ENCODE results near the gene MYMK.

The MYMK gene

DNA sequence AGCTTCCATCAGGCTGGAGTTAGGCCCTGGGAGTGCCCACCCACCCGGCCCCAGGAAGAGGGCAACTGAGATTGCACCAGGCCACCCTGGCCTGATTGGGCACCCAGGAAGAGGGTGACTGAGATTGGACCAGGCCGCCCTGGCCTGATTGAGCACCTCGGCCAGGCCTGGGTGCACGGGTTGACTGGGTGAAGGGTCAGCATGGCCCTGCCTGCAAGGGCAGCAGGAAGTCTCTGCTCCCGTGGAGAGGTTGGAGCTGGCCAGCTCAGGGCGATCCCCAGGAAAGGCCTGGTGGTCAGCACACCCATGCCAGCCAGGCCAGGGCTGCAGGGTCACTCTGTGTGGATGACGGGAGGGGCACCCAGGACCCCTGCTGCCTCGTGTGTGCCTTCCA is 21.5 kb upstream of the MYMK start:
- Mint-ChIP-seq H3K9me3 (no peaks in the 10 kb centered on the region), H3K36me3 (ENCODE audit: low read depth) (no peaks in the 10 kb centered on the region), H3K4me1 (ENCODE audit: low read depth) (no peaks in the 10 kb centered on the region), H3K27me3 (no peaks in the 10 kb centered on the region), H3K27ac (no peak overlapping the region), H3K4me3 (no peak overlapping the region)
- no peak for DNase-seq

DNA sequence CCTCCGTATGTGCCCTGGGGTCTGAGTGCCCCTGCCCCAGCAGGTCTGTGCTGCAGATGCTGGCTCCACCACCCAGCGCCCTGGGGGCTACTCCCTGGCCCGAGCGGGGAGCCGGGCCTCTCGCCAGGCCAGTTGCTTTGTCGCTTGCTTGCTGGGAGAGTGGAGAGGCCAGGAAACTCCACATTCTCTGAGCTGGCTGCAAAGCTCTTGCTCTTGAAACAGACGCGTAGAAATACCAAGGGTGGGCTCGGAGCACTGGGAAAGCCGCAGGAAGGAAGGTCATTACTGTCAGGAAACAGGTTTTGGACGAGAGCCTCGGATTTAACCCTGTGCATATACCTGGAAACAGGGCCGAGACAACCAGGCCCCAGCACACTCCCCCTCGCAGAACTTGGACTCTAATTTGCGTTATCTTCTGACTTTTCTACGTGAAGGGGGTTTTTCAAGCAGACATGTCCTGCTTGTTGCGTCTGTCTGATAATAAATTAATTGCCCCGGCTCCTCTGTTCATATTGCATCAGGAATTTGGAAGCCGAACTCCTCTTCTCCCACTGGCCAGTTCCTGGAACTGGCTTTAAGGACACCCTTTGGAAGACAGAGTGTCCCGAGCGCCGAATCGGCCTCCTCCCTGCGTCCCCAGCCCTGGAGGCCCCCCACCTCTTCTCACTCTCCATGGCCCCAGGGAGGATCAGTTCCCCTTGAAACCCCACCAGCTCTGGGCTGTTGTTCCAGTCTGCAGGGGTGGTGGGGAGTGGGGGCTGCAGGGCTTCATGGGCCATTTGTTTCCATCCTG is 20.9 kb upstream of the MYMK start:
- no peak overlapping the region for H3K27ac Mint-ChIP-seq
- H3K27me3 Mint-ChIP-seq: no peaks in the 10 kb centered on the region
- H3K9me3 Mint-ChIP-seq: no peaks in the 10 kb centered on the region
- H3K4me3 Mint-ChIP-seq: no peak overlapping the region
- H3K36me3 Mint-ChIP-seq (ENCODE audit: low read depth): no peaks in the 10 kb centered on the region
- no peaks in the 10 kb centered on the region for H3K4me1 Mint-ChIP-seq (ENCODE audit: low read depth)
- no peak for DNase-seq

DNA sequence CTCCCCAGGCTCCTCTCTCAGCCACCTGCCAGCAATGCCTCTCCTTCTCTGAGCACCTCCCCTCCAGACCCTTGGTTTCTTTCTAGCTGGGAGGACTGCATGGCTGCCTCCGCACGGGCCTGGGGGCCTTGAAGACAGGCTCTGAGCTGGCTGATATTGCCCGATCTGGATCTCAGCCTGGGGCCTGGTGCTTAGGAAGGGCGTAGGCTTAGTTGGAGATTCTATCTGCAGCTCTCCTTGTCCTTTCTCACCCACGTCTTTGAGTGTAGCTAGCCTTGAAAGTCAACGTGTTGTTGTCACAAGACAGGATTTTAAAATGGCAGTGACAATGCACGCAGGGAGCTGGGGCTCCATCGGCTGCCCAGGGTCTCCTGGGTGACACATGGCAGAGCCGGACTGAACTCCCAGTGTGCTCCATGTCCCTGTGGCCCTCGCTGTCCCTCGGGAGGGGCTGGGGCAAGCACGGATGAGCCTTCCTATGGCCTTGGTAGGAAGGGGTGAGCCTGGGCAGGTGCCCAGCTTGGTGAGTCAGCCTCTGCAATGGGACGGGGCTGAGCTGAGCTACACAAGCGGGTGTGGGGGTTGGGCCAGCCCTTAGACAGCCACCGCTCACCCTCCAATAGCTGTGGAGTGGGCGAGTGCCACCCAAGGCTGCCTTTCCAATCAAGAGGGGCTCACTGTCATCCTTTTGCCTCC is 19.2 kb upstream of the MYMK start:
- H3K9me3 Mint-ChIP-seq: no peaks in the 10 kb centered on the region
- H3K36me3 Mint-ChIP-seq (ENCODE audit: low read depth): no peaks in the 10 kb centered on the region
- H3K4me1 Mint-ChIP-seq (ENCODE audit: low read depth): peaks cover 4% of the 10 kb centered on the region
- DNase-seq: no peak
- H3K27ac Mint-ChIP-seq: no peak overlapping the region
- H3K4me3 Mint-ChIP-seq: no peak overlapping the region
- H3K27me3 Mint-ChIP-seq: peaks cover 4% of the 10 kb centered on the region

DNA sequence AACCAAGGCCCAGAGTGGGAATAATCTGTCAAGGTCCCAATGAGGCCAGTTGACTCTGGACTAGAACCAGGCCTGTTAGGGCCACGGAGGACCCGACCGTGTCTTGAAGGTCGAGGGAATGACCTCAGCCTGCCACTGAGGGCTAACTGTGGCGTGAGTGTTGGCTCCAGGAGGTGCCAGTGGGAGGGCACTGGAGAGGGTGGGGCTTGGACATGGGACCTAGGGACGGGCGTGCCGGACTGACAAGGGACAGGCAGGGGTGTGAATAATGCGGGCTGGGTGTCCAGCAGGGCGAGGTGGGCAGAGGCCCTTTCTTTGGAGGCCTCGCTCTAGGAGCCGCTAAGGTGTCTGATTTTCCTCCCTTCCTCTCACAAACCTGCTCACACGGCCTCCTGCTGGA is 17.2 kb upstream of the MYMK start:
- no peak overlapping the region for H3K4me3 Mint-ChIP-seq
- no peaks in the 10 kb centered on the region for H3K36me3 Mint-ChIP-seq (ENCODE audit: low read depth)
- no peaks in the 10 kb centered on the region for H3K9me3 Mint-ChIP-seq
- H3K4me1 Mint-ChIP-seq (ENCODE audit: low read depth): peaks cover 4% of the 10 kb centered on the region
- no peak overlapping the region for H3K27ac Mint-ChIP-seq
- DNase-seq: no peak
- H3K27me3 Mint-ChIP-seq: peaks cover 6% of the 10 kb centered on the region

DNA sequence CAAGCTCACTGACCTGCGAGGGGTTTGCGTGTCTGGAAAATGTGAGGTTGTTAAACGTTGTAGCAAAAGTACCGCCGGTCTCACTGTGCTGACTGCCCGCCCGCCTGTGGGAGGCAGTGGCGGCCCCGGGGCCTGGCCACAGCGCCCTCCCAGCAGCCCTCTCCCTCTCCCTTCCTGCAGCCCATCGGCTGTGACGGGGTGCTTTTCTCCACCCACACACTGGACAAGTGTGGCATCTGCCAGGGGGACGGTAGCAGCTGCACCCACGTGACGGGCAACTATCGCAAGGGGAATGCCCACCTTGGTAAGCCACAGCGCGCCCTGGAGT is 15.9 kb upstream of the MYMK start:
- no peaks in the 10 kb centered on the region for H3K9me3 Mint-ChIP-seq
- H3K4me1 Mint-ChIP-seq (ENCODE audit: low read depth): peaks cover 4% of the 10 kb centered on the region
- H3K36me3 Mint-ChIP-seq (ENCODE audit: low read depth): no peaks in the 10 kb centered on the region
- H3K27ac Mint-ChIP-seq: no peak overlapping the region
- no peak overlapping the region for H3K4me3 Mint-ChIP-seq
- no peak for DNase-seq
- peaks cover 10% of the 10 kb centered on the region for H3K27me3 Mint-ChIP-seq

DNA sequence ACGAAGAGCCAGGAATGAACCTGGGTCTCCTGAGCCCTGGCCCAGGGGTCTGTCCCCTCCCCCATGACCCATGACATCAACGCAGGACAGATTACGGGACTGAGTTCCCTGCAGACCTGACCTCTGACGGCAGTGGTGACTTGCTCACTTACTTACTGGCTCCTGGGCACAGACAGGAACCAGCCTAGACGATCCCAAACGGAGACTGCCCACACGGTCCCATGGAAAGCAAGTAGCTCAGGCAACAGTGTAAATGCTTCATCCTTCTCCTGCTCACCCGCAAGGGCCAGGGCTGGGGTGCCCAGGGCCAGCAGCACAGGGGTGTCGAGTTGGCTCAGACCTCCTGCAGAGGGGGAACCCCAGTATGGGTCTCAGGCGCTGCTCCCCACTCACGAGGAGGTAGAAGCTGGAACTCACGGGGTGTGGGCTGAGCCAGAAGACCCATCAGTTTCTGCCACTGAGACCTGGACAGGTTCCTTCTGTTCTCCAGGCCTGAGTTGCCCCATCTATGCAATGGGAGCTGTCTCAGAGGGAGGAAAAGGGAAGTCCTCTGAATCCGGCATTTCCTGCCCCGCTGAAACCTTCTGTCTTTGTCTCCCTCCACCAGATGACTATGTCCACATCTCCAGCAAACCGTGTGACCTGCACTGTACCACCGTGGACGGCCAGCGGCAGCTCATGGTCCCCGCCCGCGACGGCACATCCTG is 15.4 kb upstream of the MYMK start:
- peaks cover 14% of the 10 kb centered on the region for H3K27me3 Mint-ChIP-seq
- H3K4me3 Mint-ChIP-seq: no peak overlapping the region
- no peak overlapping the region for H3K27ac Mint-ChIP-seq
- no peaks in the 10 kb centered on the region for H3K9me3 Mint-ChIP-seq
- peaks cover 4% of the 10 kb centered on the region for H3K4me1 Mint-ChIP-seq (ENCODE audit: low read depth)
- DNase-seq: no peak
- no peaks in the 10 kb centered on the region for H3K36me3 Mint-ChIP-seq (ENCODE audit: low read depth)

DNA sequence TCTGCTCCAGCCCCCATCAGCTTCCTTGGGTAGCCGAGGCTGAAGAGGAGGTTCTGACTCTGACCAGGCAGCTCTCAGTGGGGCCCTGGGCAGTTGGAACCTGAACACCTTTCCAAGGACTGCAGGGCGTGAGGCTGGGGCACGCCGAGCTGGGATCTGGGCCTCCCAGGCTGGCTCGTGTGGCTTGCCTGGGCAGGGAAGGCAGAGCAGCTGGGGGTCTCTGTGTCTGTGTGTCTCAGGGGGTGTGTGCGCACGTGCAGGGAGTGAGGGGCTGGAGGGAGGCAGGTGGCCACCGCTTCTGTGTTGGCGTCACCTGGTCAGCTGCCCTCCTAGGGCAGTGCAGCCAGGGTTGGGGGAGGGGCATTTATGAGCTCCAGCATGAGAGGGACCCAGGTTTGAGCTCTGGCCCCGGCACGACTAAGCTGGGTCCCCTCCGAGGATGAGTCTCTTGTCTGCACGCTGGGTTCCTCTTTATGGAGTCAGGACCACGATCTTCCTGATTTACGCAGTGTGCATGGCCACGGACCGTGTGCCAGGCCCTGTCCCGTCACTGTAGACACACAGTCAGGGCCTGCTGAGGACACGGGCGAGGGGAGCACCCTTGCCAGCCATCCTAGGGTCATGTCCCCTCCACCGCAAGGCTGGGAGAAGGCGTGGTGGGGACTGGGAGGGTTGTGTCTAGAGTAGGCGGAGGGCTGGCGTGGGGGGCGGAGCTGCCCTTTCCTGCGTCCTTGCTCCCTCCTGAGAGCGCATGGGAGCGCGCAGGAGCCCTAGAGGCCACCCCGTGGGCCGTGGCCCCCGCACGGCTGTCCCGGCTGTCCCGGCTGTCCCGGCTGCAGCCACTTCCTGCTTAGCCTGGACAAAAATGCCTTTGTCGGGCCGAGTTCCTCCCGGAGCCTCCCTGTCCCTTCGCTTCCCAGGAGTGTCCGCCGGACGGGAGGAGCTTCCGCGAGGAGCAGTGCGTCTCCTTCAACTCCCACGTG is 14.4 kb upstream of the MYMK start:
- DNase-seq: no peak
- H3K27me3 Mint-ChIP-seq: peaks cover 14% of the 10 kb centered on the region

DNA sequence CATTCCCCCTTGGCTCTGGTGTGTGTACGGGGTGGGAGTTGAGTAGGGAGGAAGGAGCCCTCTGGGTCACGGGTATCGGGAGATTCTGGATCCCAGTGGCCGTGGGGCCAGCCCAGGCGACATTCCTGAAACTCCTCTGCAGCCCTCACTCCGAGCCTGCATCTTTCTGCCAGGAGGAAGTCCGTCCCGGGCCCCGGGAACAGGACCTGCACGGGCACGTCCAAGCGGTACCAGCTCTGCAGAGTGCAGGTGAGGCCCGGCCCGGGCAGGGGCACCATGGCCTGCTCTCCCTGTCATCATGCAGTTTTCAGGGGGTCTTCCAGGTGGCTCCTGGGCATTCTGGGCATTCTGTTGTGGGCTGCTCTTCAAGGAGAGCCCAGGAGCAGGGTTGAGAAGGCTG is 13.4 kb upstream of the MYMK start:
- no peaks in the 10 kb centered on the region for H3K36me3 Mint-ChIP-seq (ENCODE audit: low read depth)
- peaks cover 18% of the 10 kb centered on the region for H3K27me3 Mint-ChIP-seq
- no peak overlapping the region for H3K27ac Mint-ChIP-seq
- H3K4me1 Mint-ChIP-seq (ENCODE audit: low read depth): peaks cover 10% of the 10 kb centered on the region
- DNase-seq: no peak
- H3K4me3 Mint-ChIP-seq: no peak overlapping the region
- no peaks in the 10 kb centered on the region for H3K9me3 Mint-ChIP-seq

More for the DNA sequence above, 14.4 kb upstream of the MYMK start:
- Mint-ChIP-seq H3K4me1 (ENCODE audit: low read depth) (peaks cover 4% of the 10 kb centered on the region), H3K27ac (no peak overlapping the region), H3K36me3 (ENCODE audit: low read depth) (no peaks in the 10 kb centered on the region), H3K4me3 (no peak overlapping the region), H3K9me3 (no peaks in the 10 kb centered on the region)

DNA sequence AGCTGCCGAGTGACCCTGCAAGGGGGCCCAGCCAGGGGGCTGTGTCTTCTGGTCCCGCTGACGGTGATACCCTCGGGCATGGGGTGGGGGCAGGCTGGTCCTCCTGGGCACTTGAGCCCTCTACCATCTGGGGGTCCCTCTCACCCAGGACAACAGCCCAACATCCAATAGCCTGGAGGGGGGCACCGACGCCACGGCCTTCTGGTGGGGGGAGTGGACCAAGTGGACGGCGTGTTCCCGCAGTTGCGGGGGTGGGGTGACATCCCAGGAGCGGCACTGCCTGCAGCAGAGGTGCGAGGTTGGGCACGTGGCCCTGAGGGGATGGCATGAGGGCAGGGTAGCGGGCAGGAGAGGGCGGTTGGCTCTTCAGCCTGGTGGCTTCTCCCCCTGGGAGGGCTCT is 12.5 kb upstream of the MYMK start:
- Mint-ChIP-seq H3K4me3 (no peak overlapping the region), H3K4me1 (ENCODE audit: low read depth) (peaks cover 16% of the 10 kb centered on the region), H3K36me3 (ENCODE audit: low read depth) (no peaks in the 10 kb centered on the region), H3K27me3 (peaks cover 24% of the 10 kb centered on the region), H3K9me3 (no peaks in the 10 kb centered on the region), H3K27ac (no peak overlapping the region)
- no peak for DNase-seq

DNA sequence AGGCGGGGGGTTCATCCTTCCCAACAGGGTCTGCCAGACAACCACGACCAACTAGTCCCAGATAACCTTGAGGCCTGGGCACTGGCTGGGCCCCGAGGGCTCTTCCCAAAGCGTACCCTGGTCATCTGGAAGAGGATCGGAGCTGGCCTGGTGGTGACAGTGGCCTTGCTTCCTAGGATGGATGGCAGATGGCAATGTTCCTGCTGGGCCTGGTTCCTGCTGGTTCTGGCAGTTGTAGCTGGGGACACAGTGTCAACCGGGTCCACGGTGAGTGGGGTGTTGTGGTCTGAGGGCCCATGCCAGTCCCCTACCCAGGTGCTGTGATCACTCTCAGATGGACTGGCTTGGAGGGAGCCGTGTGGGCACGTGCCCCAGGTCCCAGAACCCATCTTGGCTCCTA is 11.8 kb upstream of the MYMK start:
- Mint-ChIP-seq H3K9me3 (no peaks in the 10 kb centered on the region), H3K36me3 (ENCODE audit: low read depth) (no peaks in the 10 kb centered on the region), H3K4me3 (no peak overlapping the region), H3K27me3 (peaks cover 24% of the 10 kb centered on the region), H3K27ac (no peak overlapping the region), H3K4me1 (ENCODE audit: low read depth) (peaks cover 16% of the 10 kb centered on the region)
- no peak for DNase-seq

DNA sequence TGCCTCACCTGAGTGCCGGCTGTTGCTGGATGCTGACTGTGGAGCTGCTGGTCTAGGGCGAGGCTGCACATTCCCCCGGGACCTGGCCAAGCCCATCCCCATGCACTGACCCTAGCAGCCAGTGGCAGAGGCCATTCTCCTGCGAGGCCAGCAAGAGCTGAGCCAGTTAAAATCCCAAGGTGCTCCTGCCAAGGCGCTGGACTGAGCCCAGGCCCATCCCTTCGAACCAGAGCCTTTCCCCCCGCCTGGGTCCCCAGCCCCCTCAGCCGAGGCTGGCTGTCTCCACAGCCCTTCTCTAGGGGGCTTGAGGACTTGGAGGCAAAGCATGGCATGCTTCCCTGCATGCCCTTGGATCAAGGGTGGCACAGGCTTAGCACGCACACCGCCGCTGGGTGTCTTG is 11.3 kb upstream of the MYMK start:
- H3K27me3 Mint-ChIP-seq: peaks cover 24% of the 10 kb centered on the region
- no peak overlapping the region for H3K4me3 Mint-ChIP-seq
- no peak overlapping the region for H3K27ac Mint-ChIP-seq
- peaks cover 16% of the 10 kb centered on the region for H3K4me1 Mint-ChIP-seq (ENCODE audit: low read depth)
- no peaks in the 10 kb centered on the region for H3K36me3 Mint-ChIP-seq (ENCODE audit: low read depth)
- H3K9me3 Mint-ChIP-seq: no peaks in the 10 kb centered on the region
- DNase-seq: no peak

DNA sequence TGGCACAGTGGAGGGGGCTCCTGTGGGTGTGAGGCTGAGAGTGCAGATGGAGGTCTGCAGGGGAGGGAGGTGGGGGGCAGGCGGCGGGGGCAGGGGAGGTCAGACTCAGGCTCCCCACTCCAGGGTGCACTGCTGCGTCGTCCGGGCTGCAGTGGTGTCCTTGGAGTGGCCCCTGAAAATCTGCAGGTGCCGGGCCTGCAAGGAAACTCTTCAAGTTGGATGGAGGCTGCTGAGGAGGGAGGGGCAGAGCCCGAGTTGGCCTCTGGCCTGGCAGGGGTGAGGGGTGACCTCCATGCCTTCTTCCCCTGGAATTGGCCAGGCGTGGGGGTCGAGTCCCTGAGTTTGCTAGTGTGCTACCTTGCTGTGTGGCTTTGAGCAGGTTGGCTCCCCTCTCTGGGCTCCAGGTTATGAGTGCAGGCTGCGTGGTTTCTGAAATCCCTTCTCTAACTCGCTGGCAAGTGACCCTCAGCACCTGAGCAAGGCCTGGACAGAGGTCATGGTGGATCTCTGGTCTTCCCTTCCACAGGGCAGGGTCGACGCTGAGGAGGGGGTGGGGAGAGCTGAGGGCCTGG is 10.6 kb upstream of the MYMK start:
- DNase-seq: no peak
- Mint-ChIP-seq H3K27ac (no peak overlapping the region), H3K27me3 (peaks cover 24% of the 10 kb centered on the region), H3K9me3 (no peaks in the 10 kb centered on the region), H3K36me3 (ENCODE audit: low read depth) (no peaks in the 10 kb centered on the region), H3K4me1 (ENCODE audit: low read depth) (peaks cover 16% of the 10 kb centered on the region), H3K4me3 (no peak overlapping the region)

DNA sequence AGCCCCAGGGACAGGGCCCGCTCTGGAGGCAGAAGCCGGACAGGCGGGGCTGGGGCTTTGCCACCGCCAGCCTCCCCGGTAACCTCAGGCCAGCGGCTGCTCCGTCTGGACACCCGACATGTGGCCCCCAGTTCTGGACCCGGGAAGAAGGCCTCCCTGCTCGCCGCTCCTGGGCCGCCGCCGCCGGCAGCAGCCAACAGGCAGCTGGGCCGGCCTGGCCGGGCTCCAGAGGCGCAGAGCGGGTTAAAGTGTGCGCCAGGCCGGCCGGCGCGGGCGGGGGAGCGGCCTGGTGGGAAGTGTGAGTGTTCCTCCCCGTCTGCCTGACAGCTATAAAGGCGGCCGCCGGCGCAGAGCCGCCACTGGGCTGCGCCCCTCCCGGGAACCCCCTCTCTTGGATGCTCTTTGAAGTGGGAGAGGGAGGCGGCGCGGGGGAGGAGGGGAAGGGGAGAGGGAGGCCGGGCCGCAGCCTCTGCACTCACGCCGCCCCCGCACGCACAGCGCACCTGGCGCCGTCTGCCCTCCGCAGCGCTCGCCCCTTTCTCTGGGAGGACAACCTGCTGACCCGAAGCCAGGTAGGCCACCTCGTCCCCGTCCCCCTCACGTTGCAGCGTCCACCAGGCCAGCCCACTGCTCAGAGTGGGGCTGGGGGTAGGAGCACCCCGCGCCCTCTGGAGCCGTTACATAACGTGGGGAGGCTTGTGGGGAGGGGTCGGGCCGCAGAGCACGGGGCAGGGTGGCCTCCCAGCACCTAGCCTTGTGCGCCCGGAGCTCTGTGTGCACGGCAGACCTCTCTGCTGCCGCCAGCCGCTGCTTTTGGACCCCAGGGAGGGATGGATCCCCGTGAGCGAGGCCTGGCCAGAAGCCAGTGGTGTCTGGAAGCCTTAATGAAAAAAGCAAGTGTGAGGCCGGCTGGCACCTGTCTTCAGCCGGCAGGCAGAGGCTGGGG is 9.9 kb upstream of the MYMK start, which contains the start of gene ADAMTSL2:
ADAMTSL2 (plus strand) TSS at position 359 of the 946 bp plus-strand sequence. CDS start 2,009 bp downstream, outside the sequence.
- H3K36me3 Mint-ChIP-seq (ENCODE audit: low read depth): no peaks in the 10 kb centered on the region
- no peaks in the 10 kb centered on the region for H3K9me3 Mint-ChIP-seq
- H3K4me1 Mint-ChIP-seq (ENCODE audit: low read depth): peaks cover 16% of the 10 kb centered on the region
- DNase-seq: peak; percentile 57
- no peak within 1 kb of the TSS for H3K4me3 Mint-ChIP-seq
- no peak within 1 kb of the TSS for H3K27ac Mint-ChIP-seq
- peaks cover 24% of the 10 kb centered on the region for H3K27me3 Mint-ChIP-seq
